GM19239 (cell line): ENCODE results near the gene CCNI.
A peak's percentile ranks its signal among the peaks of the same experiment; 100 is the strongest.
"Not testable (repeated sequence)": the region's sequence is repeated elsewhere in the genome, so short reads cannot be mapped to it uniquely, and the experiment has no call there.

ENCODE experiments used
- DNase-seq: peaks from one replicate; pipeline ENCODE4 v3.0.0; 2011; ENCODE audit warnings: low spot score; ENCODE audit not compliant: insufficient read length
- FAIRE-seq: peaks from 2 replicates; lab custom pipeline; 2011; peaks lifted over from hg19 to GRCh38; lab: Jason Lieb, UNC

The CCNI gene, protein sequence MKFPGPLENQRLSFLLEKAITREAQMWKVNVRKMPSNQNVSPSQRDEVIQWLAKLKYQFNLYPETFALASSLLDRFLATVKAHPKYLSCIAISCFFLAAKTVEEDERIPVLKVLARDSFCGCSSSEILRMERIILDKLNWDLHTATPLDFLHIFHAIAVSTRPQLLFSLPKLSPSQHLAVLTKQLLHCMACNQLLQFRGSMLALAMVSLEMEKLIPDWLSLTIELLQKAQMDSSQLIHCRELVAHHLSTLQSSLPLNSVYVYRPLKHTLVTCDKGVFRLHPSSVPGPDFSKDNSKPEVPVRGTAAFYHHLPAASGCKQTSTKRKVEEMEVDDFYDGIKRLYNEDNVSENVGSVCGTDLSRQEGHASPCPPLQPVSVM

DNA sequence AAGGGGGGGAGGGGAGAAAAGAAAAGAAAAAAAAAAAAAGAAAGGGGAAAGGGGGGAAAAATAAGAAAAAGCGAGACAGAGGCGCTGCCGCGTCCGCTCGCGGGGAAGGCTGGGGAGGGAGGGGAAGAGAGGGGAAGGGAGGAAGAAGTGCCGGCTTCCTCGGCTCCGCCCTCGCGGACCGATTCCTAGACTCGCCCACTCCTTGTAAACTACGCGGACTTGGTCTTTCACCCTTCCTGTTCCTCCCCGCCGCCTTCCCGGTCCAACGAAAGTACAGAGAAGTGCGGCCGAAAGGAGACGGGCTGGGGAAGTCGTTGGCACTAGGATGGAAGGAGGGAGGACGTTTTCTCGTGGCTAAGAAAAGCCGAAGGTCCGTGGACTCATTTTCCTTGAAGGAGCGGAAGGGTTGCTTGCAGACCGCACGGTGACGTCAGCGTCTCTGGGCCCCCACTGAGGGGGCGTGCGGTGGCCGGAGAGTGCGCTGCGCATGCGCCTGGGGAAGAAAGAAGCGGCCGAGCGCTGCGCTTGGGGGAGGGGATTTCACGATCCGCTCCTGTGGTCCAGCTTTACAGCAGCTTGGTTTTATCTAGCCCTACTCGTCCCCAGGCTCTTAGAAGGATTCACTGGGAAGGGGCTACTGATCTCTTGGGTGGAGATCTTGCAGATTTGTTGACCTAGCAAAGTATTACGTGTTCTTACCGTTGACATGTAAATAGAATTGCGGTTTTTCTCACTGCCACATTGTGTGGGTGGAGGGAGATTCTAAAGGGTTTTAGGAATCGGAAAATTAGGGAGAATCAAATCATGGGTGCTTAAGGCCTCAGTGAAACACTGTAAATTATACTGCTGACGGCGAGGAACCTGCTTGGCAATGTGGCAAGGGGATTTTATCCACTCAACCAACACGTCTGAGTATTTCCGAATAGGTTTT, at the start of gene CCNI:
Gene CCNI (minus strand): TSS at position 121 of the 931 bp plus-strand sequence. CDS start 9,627 bp downstream, outside the sequence.
- FAIRE-seq (peak; percentile 90), DNase-seq (peak; percentile 79)

DNA sequence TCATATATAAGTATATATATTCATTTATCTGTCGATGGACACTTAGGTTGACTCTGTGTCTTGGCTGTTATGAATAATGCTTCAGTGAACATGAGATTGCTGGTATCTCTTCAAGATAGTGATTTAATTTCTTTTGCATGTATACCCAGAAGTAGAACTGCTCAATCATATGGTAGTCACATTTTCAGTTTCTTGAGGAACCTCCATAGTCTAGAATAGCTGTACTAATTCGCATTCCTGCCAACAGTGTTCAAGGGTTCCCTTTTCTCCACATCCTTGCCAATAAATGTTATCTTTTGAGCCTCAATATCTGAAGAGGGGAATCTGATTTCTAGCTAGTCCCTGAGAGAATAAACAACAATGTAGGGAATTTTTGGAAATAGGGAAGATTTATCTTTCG, 48.8 kb upstream of the CCNI start:
- FAIRE-seq, result no peak
- no peak for DNase-seq

DNA sequence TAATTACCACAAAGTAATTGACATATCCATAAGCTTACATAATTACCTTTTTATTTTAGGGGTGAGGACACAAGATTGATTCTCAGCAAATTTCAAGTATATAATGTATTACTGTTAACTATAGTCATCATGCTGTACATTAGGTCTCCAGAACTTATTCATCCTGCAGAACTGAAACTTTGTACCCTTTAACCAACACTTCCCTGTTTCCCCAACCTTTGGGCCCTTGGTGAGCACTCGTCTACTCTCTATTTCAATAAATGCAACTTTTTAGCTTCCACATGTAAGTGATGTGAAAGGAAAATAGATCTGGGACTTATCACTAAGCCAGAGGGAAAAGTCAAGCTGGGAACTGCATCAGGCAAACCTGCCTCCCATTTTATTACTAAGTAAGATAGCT, 47.6 kb upstream of the CCNI start:
- no peak for FAIRE-seq
- DNase-seq, result no peak

DNA sequence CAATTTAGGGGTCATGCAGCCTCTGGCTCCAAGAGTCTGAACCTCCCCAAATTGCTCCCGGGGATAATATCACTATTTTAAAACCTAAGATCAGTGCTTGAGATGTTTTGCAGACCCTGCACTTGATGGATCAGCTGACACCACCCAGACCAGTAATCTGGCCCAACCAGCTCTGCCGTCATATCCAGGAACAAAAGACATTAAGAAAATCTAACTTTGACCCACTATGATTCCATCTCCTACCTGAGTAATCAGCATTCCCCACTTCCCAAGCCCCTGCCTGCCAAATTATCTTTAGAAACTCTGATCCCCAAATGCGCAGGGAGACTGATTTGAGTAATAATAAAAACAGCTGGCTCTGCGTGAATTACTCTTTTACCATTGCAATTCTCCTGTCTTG, 46.9 kb upstream of the CCNI start:
- DNase-seq (no peak), FAIRE-seq (no peak)

DNA sequence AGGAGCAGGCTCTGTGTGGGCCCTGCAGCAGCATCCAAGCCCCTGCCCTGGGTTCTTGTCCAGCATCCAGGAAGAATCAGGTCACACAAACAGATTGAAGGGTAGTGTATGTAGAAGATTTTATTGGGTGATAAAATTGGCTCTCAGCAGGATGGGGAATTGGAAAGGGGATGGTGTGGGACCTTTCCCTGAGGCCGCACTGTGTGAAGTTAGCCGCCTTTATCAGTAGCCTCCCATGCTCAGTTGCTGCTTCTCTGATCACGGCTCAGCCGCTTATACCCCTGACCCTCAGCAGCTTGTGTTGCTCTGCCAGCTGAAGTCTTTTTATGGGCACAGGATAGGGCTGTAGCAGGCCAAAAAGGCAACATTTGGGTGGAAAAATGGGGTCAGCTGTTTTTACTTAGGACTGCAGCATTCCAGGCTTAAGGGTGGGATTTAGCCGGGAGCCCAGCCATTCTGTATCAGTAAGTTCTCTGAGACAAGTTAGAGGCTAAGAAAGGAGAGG, 46.0 kb upstream of the CCNI start:
- DNase-seq (no peak), FAIRE-seq (no peak)

DNA sequence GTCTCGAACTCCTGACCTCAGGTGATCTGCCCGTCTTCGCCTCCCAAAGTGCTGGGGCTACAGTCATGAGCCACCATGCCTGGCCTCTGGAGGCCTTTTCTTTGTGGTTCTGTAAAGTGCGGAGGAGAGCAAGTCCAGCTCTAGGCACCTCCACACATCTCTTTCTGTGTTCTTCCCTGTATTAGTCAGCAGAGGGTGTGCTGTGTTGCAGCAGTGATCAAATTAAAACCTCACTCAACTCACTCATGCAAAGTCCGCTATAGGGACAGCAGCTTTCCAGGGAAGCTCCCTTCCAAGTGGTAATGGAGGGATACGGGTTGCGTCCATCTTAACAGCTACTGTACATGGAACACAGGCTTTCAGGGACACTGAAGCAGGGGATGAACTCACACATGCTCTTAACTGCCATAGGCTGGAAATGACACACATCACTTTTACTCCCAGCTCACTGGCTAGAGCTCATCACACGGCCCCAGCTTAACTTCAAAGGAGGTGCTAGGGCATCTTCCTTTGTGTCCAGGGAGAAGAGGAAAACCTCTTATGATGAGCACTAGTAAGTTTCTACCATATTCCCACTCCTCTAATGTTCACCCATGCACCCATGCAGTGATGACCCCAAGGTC, 45.2 kb upstream of the CCNI start:
- no peak for DNase-seq
- FAIRE-seq, result no peak

DNA sequence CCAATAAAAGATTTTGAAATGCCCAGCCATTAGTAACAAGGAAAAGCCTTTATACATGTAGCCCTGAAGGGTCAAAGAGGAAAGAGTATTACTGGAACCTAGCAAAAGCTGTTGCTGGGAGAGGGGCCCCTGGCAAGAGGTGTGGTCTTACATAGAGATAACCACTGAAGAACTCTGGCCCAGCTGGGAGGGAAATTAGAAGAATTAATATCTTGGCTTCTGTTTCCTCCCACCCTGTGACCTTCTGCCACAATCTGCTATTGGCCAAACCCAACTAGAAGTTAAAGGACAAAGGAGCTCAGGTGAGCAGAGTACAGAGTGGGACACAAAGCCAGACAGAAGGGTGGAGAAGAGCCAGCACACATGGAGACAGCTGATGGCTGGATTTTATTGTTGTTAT, 41.9 kb upstream of the CCNI start:
- no peak for DNase-seq
- FAIRE-seq, result no peak

DNA sequence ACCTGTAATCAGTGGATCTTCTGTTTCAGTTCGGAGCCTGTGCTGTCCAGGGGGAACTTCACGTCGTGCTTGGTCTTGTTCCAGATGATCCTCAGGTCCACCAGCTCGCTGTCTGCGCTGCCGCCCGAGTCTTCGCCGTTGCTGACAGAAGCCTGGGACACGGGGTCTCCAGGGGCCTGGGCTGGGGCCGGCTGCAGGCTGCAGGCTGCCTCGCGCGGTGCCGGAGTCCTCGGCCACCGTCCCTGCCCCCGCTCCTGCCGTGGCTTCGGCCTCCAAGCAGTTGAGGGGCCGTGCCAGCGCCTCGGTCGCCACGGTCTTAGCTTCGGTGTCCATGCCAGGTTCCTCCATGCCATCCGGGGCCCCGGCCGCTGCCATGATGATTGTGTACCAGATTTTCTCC, 37.3 kb upstream of the CCNI start:
- no peak for FAIRE-seq
- no peak for DNase-seq

DNA sequence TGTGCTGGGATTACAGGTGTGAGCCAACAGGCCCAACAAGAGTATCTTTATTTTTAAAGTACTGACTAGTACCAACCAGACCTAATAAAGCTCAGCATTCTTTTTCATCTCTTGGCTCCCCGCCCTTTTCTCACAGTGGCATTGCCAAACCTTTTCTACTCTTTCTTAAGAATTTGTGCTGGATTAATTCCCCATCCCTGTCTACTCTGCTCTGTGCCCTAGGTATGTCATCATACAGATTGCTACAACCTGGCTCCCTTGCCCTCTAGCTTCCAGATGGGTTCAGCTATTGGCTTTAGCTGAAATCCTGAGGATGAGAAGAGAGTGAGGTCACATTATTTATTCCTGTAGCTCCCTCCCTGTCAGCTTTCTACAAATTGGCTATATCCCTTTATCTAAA, 34.9 kb upstream of the CCNI start:
- DNase-seq, result no peak
- FAIRE-seq, result no peak

DNA sequence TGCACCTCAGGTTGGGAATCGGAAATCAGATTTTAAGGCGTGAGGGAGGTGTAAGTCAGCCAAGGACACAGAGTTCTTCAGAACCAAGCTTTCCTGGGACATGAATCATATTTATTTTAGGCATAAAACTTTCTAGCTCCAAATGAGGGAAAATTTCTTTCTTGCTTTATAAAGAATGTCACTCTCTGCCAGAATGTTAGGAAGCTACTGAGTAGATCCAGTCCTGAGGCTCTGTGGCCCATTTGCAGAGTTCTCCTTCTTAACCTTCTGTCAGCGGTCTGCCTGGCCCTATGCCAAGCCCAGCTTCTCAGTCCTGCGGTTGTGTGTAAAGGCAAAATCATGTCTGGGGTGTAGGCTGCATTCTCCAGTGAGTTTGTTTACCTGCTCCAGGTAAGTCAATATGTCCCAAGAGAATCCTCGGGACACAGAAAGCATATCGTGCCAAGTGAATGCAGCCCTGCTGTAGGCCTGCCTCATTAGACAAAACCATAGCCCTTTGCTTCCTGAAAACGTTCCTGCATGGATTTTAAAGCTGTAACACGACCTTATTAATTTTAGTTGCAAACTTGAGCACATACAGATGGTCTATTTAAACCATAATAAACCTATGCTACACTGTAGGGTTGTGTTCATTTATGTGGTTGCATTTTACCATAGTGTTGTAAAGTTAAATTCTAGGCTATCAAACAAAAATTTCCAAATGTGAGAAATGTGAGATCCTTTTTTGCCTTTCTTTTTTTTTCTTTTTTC, 29.2 kb upstream of the CCNI start:
- no peak for FAIRE-seq
- no peak for DNase-seq

DNA sequence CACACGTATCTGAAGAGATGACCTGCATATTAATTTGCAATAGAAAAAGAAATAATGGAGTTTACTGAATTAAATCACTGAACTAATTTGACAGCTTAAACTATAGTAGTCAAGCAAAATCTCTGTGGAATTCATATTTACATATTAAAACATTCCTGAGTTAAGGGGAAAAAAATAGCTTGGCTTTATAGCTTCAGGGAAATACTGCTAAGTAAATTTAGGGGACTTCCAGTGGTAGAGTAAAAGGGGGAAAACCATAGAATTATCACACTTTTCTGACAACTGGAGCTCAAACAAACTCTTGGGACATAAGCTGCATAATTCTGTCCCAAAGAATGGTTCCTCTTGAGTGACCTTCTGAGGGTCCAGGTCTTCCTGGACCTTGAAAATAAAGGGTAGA, 28.6 kb upstream of the CCNI start:
- FAIRE-seq (no peak), DNase-seq (no peak)

DNA sequence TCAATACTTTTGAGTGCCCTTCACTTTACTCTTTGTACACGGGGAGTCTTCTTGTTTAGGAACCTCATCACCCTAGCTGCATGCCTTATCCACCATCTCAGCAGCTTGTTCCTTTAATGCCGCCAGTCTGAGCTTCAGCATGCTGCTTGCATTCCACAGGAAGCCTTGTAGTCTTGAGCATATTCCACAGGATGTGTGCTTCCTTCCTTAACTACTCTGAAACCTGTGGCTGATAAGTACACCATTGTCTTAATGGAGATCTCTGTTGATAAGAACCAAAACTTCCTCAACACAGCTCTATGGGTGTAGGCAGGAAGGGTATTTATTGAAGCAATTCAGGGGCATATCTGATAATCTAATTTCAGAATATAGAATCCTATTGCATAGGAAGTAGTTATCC, 24.4 kb upstream of the CCNI start:
- no peak for FAIRE-seq
- no peak for DNase-seq

DNA sequence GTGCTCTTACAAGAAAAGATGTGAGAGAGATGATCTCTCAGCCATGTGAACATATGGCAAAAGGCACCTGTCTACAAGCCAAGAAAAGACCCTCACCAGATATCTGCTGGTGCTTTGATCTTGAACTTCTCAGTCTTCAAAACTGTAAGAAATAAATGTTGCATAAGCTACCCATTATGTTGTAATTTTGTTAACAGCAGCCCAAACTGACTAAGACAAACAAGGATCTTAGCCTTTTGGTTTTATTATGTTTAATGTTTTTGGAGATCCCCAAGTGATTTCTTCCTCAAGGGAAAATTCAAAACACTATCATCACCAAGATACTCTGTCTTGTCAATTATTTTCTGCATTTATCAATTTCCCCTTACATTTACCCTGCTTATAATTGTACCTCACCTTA, 21.8 kb upstream of the CCNI start:
- DNase-seq, result no peak
- FAIRE-seq, result no peak

DNA sequence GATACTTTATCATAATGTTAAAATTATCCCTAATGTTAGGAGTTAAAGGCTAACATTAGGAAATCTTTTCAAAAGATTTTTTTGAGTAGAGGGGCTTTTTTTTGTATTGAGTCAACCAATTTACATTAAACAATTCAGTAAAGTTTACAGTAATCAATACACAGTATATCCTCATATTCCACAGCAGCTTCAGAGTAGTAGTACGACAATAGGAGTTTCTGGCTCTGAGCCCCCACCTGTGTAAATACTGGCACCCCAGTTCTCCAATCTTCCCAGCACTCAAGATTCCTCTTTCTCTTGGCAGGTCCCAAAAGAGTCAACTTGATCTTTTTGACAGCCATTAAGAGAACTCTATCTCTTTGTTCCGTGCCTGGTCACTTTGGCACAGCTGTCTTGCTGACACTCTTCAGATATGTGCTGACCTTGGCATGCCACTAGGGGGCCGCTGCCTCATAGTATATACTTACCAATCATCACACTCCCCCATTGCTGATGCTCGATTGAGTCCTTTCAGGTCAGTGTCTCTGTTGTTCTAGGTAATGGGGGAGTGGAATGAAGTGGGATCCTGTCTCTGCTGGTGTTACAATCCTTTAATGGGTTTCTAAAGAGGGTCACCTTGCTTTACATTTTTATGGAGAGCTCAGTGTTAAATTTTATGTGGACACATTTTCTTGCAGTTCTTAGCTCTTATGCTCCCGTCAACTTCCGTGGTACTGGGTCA, 19.5 kb upstream of the CCNI start:
- FAIRE-seq, result peak; percentile 90

DNA sequence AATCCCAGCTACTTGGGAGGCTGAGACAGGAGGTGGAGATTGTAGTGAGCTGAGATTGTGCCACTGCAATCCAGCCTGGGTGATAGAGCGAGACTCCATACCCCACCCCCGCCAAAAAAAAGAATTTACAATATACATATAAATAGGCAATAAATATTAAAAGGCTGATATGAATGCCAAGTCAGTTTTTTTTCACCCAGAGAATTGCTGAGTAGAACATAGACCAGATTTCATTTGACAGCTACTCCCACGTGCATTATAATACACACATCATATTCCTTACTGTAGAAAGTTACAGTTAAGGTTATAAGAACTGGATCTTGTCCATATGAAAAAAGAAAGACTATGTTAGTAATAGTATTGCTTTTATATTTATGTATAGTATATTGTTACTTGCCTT, 18.7 kb upstream of the CCNI start:
- no peak for FAIRE-seq
- no peak for DNase-seq

More for the DNA sequence above, 19.5 kb upstream of the CCNI start:
- DNase-seq, result peak; percentile 56

DNA sequence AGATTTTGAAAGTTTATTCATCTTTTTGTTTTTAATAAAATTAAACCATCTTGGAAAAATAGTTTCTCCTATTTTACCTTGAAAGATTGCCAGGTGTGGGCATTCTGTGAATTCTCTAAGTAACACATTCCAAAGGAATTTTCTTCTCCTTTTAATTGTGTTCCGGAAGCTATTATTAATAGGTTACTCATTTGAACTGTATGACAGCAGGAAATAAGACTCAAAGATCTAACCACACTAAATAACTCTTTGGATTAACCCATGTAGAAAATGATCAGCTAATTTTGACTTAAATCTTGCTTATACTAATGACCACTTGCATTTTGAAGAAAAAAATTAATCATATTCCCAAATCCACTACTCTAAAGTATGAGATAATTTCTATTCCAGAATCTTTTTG, 17.6 kb upstream of the CCNI start:
- DNase-seq, result no peak
- no peak for FAIRE-seq

DNA sequence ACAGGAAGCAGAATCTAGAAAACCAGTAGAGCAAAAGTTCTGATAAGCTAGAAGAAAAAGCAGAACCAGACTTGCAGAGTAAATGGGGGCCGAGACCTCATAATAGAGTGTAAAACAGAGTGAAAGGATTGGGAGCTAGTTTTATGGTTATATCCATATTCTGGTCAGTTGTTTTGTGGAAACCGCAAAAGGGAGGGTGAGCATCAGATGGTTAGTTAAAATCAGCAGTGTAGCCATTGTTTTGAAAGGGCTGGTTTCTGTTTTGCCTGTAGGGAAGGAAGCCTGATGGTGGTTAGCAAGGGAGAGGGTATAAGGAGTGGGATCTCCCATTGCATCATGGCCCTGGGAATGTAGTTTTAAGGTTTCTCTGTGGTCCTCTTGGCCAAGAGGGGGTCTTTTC, 17.2 kb upstream of the CCNI start:
- FAIRE-seq (no peak), DNase-seq (no peak)

DNA sequence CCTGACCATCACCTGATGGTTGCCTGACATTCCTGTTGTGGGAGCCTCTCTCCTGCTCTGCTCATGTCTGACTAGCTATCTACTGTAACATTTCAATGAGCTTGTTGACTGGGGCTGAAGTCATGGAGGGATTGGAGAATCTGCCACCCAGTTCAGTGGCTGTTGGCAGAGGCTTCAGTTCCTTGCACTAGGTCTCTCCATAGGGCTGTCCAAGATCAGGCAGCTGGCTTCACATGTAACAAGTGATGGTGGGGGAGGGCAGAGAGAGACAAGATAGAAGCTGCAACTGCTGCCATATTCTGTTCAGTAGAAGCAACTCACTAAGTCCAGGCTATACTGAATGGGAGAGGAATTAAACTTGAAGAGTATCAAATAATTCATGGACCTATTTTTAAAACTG, 14.1 kb upstream of the CCNI start:
- DNase-seq (no peak), FAIRE-seq (no peak)

DNA sequence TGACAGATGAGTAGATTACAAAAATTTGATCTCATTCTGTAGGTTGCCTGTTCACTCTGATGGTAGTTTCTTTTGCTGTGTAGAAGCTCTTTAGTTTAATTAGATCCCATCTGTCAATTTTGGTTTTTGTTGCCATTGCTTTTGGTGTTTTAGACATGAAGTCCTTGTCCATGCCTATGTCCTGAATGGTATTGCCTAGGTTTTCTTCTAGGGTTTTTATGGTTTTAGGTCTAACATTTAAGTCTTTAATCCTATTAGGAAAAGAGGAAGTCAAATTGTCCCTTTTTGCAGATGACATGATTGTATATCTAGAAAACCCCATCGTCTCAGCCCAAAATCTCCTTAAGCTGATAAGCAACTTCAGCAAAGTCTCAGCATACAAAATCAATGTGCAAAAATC, 11.2 kb upstream of the CCNI start:
- not testable (repeated sequence) for DNase-seq, FAIRE-seq
